GM10266 (cell line): ENCODE data around the gene SPATA20.

Source experiments
- DNase-seq: peaks from one replicate; pipeline ENCODE4 v3.0.0; 2012; ENCODE audit errors: extremely low spot score
- TF ChIP-seq, protein P1 (sequence below): IDR thresholded peaks from 2 replicates; pipeline ENCODE4 v1.5.1; 2012; ENCODE audit warnings: mild to moderate bottlenecking, low read depth; ENCODE audit not compliant: control insufficient read depth, insufficient read depth; ENCODE audit errors: missing control alignments

Gene SPATA20

DNA sequence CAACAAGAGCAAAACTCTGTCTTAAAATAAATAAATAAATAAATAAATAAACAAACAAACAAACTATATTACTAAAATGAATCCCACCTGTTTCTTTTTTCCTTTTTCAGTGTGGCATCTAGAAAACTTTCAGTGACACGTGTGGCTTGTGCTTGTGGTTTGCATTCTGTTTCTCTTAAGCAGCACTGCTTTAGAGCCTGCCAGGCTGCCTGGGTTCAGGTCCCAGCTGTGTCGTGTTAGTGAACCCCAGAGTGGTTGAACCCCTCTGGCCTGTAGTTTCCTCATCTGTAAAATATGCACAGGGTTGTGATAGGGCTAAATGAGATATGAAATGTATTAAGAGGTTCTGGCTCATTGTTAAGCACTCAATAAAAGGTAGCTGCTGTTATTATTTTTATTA lies 26.5 kb upstream of the SPATA20 start:
- no peak for DNase-seq
- TF ChIP-seq, protein P1, sequence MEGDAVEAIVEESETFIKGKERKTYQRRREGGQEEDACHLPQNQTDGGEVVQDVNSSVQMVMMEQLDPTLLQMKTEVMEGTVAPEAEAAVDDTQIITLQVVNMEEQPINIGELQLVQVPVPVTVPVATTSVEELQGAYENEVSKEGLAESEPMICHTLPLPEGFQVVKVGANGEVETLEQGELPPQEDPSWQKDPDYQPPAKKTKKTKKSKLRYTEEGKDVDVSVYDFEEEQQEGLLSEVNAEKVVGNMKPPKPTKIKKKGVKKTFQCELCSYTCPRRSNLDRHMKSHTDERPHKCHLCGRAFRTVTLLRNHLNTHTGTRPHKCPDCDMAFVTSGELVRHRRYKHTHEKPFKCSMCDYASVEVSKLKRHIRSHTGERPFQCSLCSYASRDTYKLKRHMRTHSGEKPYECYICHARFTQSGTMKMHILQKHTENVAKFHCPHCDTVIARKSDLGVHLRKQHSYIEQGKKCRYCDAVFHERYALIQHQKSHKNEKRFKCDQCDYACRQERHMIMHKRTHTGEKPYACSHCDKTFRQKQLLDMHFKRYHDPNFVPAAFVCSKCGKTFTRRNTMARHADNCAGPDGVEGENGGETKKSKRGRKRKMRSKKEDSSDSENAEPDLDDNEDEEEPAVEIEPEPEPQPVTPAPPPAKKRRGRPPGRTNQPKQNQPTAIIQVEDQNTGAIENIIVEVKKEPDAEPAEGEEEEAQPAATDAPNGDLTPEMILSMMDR, result no peak

DNA sequence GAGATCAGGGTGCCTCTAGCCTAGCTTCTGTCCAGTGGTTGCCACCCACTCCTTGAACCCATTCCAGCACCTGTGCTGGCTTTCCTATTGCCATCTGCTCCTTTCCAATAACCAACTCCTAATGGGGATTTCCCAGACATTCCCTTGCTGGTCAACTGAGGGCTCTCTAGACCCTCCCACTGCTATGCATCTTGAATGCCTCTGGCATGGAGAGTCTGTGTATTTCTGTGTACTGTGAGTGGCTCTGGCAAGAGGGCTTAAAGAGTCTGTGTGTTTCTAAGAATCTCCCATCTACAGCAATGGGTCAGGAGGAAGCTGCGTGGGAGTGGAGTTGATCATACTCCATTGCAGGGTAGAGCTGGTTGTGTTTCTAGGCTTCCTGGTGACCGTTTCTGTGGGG lies 25.5 kb upstream of the SPATA20 start:
- DNase-seq, result no peak
- TF ChIP-seq, protein P1, result no peak

GRCh38 chr17:50522766-50523165 lies 24.2 kb upstream of the SPATA20 start:
- no peak for DNase-seq

DNA sequence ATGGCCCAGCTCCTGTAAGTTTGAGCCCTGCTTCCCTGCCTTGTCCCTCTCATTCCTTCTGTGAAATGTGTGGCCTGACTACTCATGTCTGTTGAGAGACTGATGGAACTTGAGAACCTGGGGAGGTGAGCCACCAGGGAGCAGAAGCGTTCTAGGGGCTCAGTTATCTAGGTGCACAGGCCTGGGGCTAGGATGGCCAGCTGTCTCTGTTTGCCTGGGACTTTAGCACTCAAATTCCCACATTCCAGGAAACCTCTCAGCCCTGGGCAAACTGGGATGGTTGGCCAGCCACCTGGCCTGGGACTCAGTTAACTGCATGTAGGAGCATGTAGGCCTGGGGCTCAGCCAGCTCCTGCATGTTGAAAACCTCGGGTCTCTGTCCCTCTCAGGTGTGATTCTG lies 23.8 kb upstream of the SPATA20 start:
- DNase-seq, result no peak
- TF ChIP-seq, protein P1, result no peak

More at GRCh38 chr17:50522766-50523165, 24.2 kb upstream of the SPATA20 start:
- TF ChIP-seq, protein P1, result no peak

- no peak for DNase-seq
- TF ChIP-seq, protein P1, result no peak
These were observed 22.1 kb upstream of the SPATA20 start for GRCh38 chr17:50524838-50525237.

GRCh38 chr17:50527155-50527762 lies 19.7 kb upstream of the SPATA20 start:
- DNase-seq, result no peak
- TF ChIP-seq, protein P1, result no peak

- TF ChIP-seq, protein P1, result no peak
- no peak for DNase-seq
These were observed 19.0 kb upstream of the SPATA20 start for GRCh38 chr17:50527949-50528474.
